HG03521 (cell line): ENCODE measurements around the gene TDRD7.

ENCODE experiments used
- ATAC-seq: cut with Tn5 transposase; IDR thresholded peaks from one replicate; pipeline ENCODE4 v1.9.1; 2021; ENCODE audit warnings: mild to moderate bottlenecking, moderate library complexity; ENCODE audit not compliant: unreplicated experiment

TDRD7 gene

GRCh38 chr9:97504381-97505216, 92.7 kb downstream of the TDRD7 start:
- no peak for ATAC-seq

GRCh38 chr9:97505845-97506244, 93.9 kb downstream of the TDRD7 start:
- ATAC-seq = no peak

- no peak for ATAC-seq
Measured at GRCh38 chr9:97506306-97506705, 94.4 kb downstream of the TDRD7 start.

- no peak for ATAC-seq
Measured at GRCh38 chr9:97506787-97507186, 94.9 kb downstream of the TDRD7 start.

- no peak for ATAC-seq
Measured at GRCh38 chr9:97507428-97507984, 95.6 kb downstream of the TDRD7 start.

- no peak for ATAC-seq
Measured at GRCh38 chr9:97508852-97509251, 97.0 kb downstream of the TDRD7 start.

GRCh38 chr9:97510797-97511654, 99.1 kb downstream of the TDRD7 start:
- ATAC-seq = peak; percentile 40

GRCh38 chr9:97511655-97512427, 99.9 kb downstream of the TDRD7 start:
- no peak for ATAC-seq

- ATAC-seq = no peak
Measured at GRCh38 chr9:97512966-97513560, 101.2 kb downstream of the TDRD7 start.

GRCh38 chr9:97514531-97514930, 102.6 kb downstream of the TDRD7 start:
- ATAC-seq = no peak

- no peak for ATAC-seq
Measured at GRCh38 chr9:97515662-97516061, 103.8 kb downstream of the TDRD7 start.

GRCh38 chr9:97516111-97516510, 104.2 kb downstream of the TDRD7 start:
- ATAC-seq = no peak

- no peak for ATAC-seq
Measured at GRCh38 chr9:97517331-97518089, 105.6 kb downstream of the TDRD7 start.

GRCh38 chr9:97518166-97518908, 106.4 kb downstream of the TDRD7 start:
- ATAC-seq = no peak

- ATAC-seq = no peak
Measured at GRCh38 chr9:97518909-97519307, 107.0 kb downstream of the TDRD7 start.

- ATAC-seq = no peak
Measured at GRCh38 chr9:97519441-97519970, 107.6 kb downstream of the TDRD7 start.

GRCh38 chr9:97521576-97522333, 109.9 kb downstream of the TDRD7 start:
- no peak for ATAC-seq

GRCh38 chr9:97524424-97524823, 112.5 kb downstream of the TDRD7 start:
- ATAC-seq = no peak
